Uterus (tissue), 4 donors: Measurements from ENCODE around the gene ADPRHL1. TPM values are rescaled to one million over a fixed set of nuclear protein-coding genes. Genes with fewer than 3 reads are reported as not detected.
"Not testable (repeated sequence)": the region's sequence is repeated elsewhere in the genome, so short reads cannot be mapped to it uniquely, and the experiment has no call there.

Experiments used
- DNase-seq, 2 donors: peaks; one replicate each; pipeline ENCODE4 v3.0.0-alpha.2; 2019 to 2020
- H3K27ac ChIP-seq, 2 donors: fragments of 200-600 bp; sonication (generic); 1 replicate in 1 of 2; 2 replicates in 1 of 2; pipeline ENCODE4 v1.5.1; 2016 to 2018
- H3K27me3 ChIP-seq, 2 donors: fragments of 200-600 bp; sonication (generic); one replicate each; pipeline ENCODE4 v1.5.1; 2018 to 2019; ENCODE audit warnings: control low read depth in 1 of 2
- H3K36me3 ChIP-seq, 2 donors: fragments of 200-600 bp; sonication (generic); one replicate each; pipeline ENCODE4 v1.5.1; 2019; ENCODE audit warnings: control low read depth in 1 of 2
- H3K4me1 ChIP-seq, 2 donors: fragments of 200-600 bp; sonication (generic); one replicate each; pipeline ENCODE4 v1.5.1; 2018 to 2019; ENCODE audit warnings: control low read depth in 1 of 2
- H3K4me3 ChIP-seq, 2 donors: fragments of 200-600 bp; sonication (generic); 1 replicate in 1 of 2; 2 replicates in 1 of 2; pipeline ENCODE4 v1.5.1; 2018 to 2019; ENCODE audit warnings: mild to moderate bottlenecking in 1 of 2
- H3K9me3 ChIP-seq, 2 donors: fragments of 200-600 bp; sonication (generic); one replicate each; pipeline ENCODE4 v1.5.1; 2019; ENCODE audit warnings: control low read depth in 1 of 2
- POLR2A ChIP-seq, 2 donors: fragments of 450-650 bp; IDR thresholded peaks; one replicate each; pipeline ENCODE4 v1.6.1; 2016; ENCODE audit warnings: antibody characterized with exemption in 2 of 2, mild to moderate bottlenecking in 1 of 2, moderate library complexity in 1 of 2
- intact Hi-C: fragments of 100-400 bp; cut with DNase I; formaldehyde crosslinking; loops from one replicate; pipeline ENCODE4 v1.15.1; 2023; ENCODE audit warnings: low total_unique reads
- total RNA-seq, 4 donors: library from RNA; depleted of rRNA in 3 of 4; stranded (reverse); fragments of >200 nt in 3 of 4; gene quantifications; one replicate each; pipeline versions ENCODE4 v1.1.0 to v1.2.4, GENCODE V29; 2014 to 2023
- TF ChIP-seq, protein P1 (sequence below), 4 experiments: fragments of 200-600 bp in 2 of 4; fragments of 450-650 bp in 2 of 4; sonication (generic) in 2 of 4; IDR thresholded peaks; one replicate each; pipeline ENCODE4 v1.5.1; 2016 to 2019; ENCODE audit warnings: antibody characterized with exemption in 4 of 4, mild to moderate bottlenecking in 2 of 4, moderate library complexity in 1 of 4
- donor health status: DM: yes; HTN: yes; CAD: no.

The ADPRHL1 gene
- total RNA-seq, 4 donors from 2014 or later: 1.6 to 3.3 TPM; not detected in 2

DNA sequence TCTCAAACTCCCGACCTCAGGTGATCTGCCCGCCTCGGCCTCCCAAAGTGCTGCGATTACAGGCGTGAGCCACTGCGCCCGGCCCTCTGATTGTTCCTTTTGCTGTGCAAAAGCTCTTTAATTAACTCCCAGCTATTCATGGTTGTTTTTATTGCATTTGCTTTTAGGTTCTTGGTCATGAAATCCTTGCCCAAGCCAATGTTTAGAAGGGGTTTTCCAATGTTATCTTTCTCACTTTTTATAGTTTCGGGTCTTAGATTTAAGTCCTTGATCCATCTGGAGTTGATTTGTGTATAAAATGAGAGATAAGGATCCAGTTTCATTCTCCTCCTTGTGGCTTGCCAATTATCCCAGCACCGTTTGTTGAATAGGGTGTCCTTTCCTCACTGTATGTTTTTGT is 70.2 kb downstream of the ADPRHL1 start:
- Histone ChIP-seq H3K9me3 (no peaks in the 10 kb centered on the region), H3K36me3 (no peaks in the 10 kb centered on the region), H3K27ac (no peak overlapping the region), H3K27me3 (no peaks in the 10 kb centered on the region), H3K4me3 (no peak overlapping the region), H3K4me1 (no peaks in the 10 kb centered on the region)
- intact Hi-C loops: no loop called here
- no peak for DNase-seq
- no peak for TF ChIP-seq POLR2A (IDR thresholded peaks at IDR 0.05)
- TF ChIP-seq, protein P1, sequence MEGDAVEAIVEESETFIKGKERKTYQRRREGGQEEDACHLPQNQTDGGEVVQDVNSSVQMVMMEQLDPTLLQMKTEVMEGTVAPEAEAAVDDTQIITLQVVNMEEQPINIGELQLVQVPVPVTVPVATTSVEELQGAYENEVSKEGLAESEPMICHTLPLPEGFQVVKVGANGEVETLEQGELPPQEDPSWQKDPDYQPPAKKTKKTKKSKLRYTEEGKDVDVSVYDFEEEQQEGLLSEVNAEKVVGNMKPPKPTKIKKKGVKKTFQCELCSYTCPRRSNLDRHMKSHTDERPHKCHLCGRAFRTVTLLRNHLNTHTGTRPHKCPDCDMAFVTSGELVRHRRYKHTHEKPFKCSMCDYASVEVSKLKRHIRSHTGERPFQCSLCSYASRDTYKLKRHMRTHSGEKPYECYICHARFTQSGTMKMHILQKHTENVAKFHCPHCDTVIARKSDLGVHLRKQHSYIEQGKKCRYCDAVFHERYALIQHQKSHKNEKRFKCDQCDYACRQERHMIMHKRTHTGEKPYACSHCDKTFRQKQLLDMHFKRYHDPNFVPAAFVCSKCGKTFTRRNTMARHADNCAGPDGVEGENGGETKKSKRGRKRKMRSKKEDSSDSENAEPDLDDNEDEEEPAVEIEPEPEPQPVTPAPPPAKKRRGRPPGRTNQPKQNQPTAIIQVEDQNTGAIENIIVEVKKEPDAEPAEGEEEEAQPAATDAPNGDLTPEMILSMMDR (IDR thresholded peaks at IDR 0.05): no peak

DNA sequence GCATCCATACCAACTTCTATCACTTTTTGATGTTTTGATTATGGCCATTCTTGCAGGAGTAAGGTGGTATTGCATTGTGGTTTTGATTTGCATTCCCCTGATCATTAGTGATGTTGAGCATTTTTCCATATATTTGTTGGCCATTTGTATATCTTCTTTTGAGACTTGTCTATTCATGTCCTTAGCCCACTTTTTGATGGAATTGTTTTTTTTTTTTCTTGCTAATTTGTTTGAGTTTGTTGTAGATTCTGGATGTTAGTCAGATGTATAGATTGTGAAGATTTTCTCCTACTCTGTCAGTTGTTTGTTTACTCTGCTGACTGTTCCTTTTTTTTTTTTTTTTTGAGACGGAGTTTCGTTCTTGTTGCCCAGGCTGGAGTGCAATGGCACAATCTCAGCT is 70.7 kb downstream of the ADPRHL1 start:
- intact Hi-C loops, DNase-seq, H3K27ac ChIP-seq, H3K36me3 ChIP-seq, H3K9me3 ChIP-seq, H3K4me3 ChIP-seq, H3K27me3 ChIP-seq, H3K4me1 ChIP-seq: not testable (repeated sequence)

DNA sequence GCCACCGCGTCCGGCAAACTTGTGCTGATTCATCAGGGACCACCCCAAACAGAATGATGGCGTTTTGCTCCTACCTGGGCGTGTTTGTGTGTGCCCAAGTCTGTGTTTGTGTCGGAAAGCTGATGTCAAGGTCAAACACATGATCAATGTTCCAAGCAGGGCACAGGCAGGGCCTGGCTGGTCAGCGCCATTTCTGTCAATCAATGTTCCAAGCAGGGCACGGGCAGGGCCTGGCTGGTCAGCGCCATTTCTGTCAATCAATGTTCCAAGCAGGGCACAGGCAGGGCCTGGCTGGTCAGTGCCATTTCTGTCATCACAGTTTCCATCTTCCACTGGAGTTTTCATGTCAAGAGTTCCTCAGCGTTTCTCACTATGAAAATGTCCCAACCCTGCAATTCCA is 74.5 kb downstream of the ADPRHL1 start:
- Histone ChIP-seq H3K4me1 (no peaks in the 10 kb centered on the region), H3K9me3 (no peaks in the 10 kb centered on the region), H3K27me3 (no peaks in the 10 kb centered on the region), H3K36me3 (no peaks in the 10 kb centered on the region), H3K27ac (no peak overlapping the region), H3K4me3 (no peak overlapping the region)
- TF ChIP-seq, protein P1 (IDR thresholded peaks at IDR 0.05): no peak
- no peak for TF ChIP-seq POLR2A (IDR thresholded peaks at IDR 0.05)
- DNase-seq: no peak
- intact Hi-C loops: no loop called here

DNA sequence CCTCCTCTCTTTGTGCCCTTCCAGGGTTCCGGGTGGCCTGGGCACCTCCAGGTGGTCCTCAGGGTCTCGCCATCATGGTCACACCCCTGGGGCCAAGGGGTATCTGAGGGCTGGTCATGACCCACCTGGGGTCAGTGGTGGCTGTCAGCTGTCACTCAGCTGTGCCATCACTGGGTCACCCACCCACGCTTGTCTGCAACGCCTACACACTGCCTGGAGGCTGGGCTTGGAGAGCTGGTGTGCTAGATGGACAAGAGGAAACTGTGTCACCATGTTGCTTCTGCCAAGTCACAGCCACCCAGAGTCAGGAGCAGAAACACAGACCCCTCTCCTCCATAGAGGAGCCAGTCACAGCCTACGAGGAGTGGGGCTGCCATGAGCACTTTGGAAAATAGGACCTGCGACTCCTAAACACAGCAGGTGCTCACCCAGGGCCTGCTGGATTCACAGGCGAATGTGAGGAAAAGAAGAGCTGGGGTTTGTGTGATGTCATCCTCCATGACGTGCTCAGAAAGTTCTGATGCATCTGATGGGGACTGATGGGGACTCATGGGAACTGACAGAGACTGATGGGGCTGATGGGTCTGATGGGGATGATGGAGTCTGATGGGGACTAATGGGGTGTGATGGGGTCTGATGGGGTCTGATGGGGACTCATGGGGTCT is 78.6 kb downstream of the ADPRHL1 start:
- intact Hi-C loops: no loop called here

DNA sequence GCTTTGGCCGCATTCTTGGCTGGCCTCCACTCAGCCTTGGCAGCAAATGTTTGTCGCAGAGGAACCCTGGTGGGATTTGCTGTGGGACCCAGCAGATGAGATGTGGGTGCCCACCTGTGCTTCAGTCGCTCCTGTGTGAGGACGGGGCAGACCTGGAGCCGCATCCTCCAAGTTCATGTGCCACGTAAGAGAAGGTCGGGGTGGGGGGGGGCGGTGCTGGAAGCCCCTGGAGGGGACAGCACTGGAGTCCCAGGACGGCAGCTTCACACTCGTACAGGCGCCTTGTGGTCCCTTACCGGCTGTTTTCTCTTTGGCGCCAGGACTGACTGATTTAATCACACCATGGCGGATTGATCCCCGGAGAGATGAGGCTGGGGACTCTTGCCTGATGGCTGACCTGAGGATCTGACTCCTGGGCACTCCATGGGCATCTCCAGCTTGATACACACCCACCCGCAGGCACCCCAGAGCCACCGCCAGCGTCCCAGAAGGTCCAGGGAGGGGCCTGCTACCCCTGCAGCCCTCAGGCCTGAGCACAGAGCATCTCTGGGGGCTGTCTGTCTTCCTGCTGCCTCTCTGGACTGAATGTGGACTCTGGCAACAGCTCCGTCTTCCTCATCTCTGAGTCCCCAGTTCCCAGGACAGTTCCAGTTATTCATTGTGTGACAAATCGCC is 79.3 kb downstream of the ADPRHL1 start:
- H3K27me3 ChIP-seq: no peaks in the 10 kb centered on the region
- TF ChIP-seq, protein P1 (IDR thresholded peaks at IDR 0.05): no peak
- TF ChIP-seq POLR2A (IDR thresholded peaks at IDR 0.05): no peak
- H3K27ac ChIP-seq: no peak overlapping the region
- H3K36me3 ChIP-seq: no peaks in the 10 kb centered on the region
- DNase-seq: no peak
- H3K4me1 ChIP-seq: no peaks in the 10 kb centered on the region
- no peaks in the 10 kb centered on the region for H3K9me3 ChIP-seq
- intact Hi-C loops: no loop called here
- H3K4me3 ChIP-seq: no peak overlapping the region

More for the DNA sequence above, 78.6 kb downstream of the ADPRHL1 start:
- DNase-seq: no peak
- H3K9me3 ChIP-seq: no peaks in the 10 kb centered on the region
- H3K36me3 ChIP-seq: no peaks in the 10 kb centered on the region
- H3K4me3 ChIP-seq: no peak overlapping the region
- TF ChIP-seq, protein P1 (IDR thresholded peaks at IDR 0.05): no peak
- no peak for TF ChIP-seq POLR2A (IDR thresholded peaks at IDR 0.05)
- H3K4me1 ChIP-seq: no peaks in the 10 kb centered on the region
- H3K27me3 ChIP-seq: no peaks in the 10 kb centered on the region
- no peak overlapping the region for H3K27ac ChIP-seq

DNA sequence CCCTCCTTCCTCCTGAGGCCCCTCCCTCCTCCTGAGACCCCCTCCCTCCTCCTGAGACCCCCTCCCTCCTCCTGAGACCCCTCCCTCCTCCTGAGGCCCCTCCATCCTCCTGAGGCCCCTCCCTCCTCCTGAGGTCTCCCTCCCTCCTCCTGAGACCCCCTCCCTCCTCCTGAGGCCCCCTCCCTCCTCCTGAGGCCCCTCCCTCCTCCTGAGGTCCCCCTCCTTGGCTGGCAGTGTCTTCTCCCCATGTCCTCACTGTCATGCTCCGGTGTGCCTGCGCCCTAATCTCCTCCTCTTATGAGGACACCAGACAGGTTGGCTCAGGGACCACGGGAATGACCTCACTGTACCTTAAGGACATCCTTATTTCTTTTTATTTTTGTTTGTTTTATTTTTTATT is 81.6 kb downstream of the ADPRHL1 start:
- H3K4me1 ChIP-seq, H3K27ac ChIP-seq, intact Hi-C loops, DNase-seq, H3K4me3 ChIP-seq, H3K9me3 ChIP-seq, H3K36me3 ChIP-seq, H3K27me3 ChIP-seq: not testable (repeated sequence)
